Mammary epithelial cell (primary cell): ENCODE results near the gene EDEM2.

ENCODE experiments used
- EZH2 ChIP-seq: IDR thresholded peaks from 2 replicates; pipeline ENCODE4 v1.6.1; 2012; ENCODE audit warnings: low read length, inconsistent platforms, borderline replicate concordance
- TF ChIP-seq, protein P1 (sequence below), 2 donors: IDR thresholded peaks in 1 of 2; conservative IDR thresholded peaks in 1 of 2; 2 replicates each; pipeline ENCODE4 v1.5.1; 2011 to 2012; ENCODE audit warnings: inconsistent platforms in 2 of 2, low read length in 2 of 2, mild to moderate bottlenecking in 2 of 2, control low read depth in 1 of 2, low read depth in 1 of 2; ENCODE audit not compliant: insufficient read depth in 1 of 2; ENCODE audit errors: extremely low read depth in 1 of 2

DNA sequence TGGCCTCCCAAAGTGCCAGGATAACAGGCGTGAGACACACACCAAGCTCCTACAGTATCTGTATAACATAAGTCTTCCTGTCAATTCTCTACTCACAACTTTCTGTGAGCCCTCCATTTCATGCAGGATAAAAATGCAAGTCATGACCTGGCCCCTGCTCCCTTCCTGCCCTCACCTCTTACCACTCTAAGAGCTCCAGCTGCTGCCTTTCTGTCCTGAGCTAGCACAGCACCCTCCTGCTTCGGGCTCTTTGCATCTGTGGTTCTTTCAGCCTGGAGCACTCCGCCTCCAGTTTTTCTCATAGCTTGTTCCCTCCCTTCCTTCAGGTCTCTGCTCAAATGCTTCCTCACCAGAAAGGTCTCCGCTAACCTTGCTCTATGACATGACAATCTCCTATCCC is 30.9 kb downstream of the EDEM2 start:
- TF ChIP-seq, protein P1, sequence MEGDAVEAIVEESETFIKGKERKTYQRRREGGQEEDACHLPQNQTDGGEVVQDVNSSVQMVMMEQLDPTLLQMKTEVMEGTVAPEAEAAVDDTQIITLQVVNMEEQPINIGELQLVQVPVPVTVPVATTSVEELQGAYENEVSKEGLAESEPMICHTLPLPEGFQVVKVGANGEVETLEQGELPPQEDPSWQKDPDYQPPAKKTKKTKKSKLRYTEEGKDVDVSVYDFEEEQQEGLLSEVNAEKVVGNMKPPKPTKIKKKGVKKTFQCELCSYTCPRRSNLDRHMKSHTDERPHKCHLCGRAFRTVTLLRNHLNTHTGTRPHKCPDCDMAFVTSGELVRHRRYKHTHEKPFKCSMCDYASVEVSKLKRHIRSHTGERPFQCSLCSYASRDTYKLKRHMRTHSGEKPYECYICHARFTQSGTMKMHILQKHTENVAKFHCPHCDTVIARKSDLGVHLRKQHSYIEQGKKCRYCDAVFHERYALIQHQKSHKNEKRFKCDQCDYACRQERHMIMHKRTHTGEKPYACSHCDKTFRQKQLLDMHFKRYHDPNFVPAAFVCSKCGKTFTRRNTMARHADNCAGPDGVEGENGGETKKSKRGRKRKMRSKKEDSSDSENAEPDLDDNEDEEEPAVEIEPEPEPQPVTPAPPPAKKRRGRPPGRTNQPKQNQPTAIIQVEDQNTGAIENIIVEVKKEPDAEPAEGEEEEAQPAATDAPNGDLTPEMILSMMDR (conservative IDR thresholded peaks at IDR 0.05 in 1 of 2, IDR thresholded peaks at IDR 0.05 in 1 of 2; ENCODE audit: extremely low read depth in 1 of 2, insufficient read depth in 1 of 2, low read depth in 1 of 2, low read length in 2 of 2), result no peak
- no peak for TF ChIP-seq EZH2
